GM12878 (cell line): ENCODE data around the gene PPM1A. TPM values are rescaled to one million over a fixed set of nuclear protein-coding genes. Genes with fewer than 3 reads are reported as not detected.

Experiments used
- ATAC-seq: fragments of 200-7000 bp; cut with Tn5 transposase; 3 replicates; pipeline ENCODE4 v1.9.1; 2020; ENCODE audit warnings: mild to moderate bottlenecking, moderate library complexity
- BruUV-seq: library from RNA; stranded (reverse); fragments of 400-500 nt; replicated peaks from 2 replicates; lab custom pipeline; 2021; lab: Mats Ljungman, UMichigan
- CTCF ChIA-PET: fragments of 300-600 bp; sonication (Branson Sonifier 250); formaldehyde crosslinking; extraction: SDS; loops from one replicate; lab custom pipeline; 2021; ENCODE audit warnings: inconsistent platforms; lab: Yijun Ruan, JAX
- POLR2A ChIA-PET: fragments of 350-600 bp; formaldehyde crosslinking; extraction: SDS; loops from one replicate; lab custom pipeline; 2021; ENCODE audit warnings: inconsistent platforms; lab: Charles Lee
- RAD21 ChIA-PET: fragments of 300-600 bp; sonication (Branson Sonifier 250); formaldehyde crosslinking; loops from one replicate; lab custom pipeline; 2023; ENCODE audit warnings: antibody characterized with exemption; ENCODE audit not compliant: unreplicated experiment; lab: Charles Lee
- SMC1A ChIA-PET: fragments of 300-600 bp; sonication (Branson Sonifier 250); formaldehyde crosslinking; loops from one replicate; lab custom pipeline; 2023; ENCODE audit not compliant: unreplicated experiment, uncharacterized antibody; lab: Charles Lee
- DNase-seq: peaks from one replicate; pipeline ENCODE4 v3.0.0-alpha.2; 2011; ENCODE audit warnings: low read depth, low spot score
- FAIRE-seq: peaks from 3 replicates; lab custom pipeline; 2011; peaks lifted over from hg19 to GRCh38; lab: Jason Lieb, UNC
- H2AFZ ChIP-seq: 2 replicates; pipeline ENCODE4 v1.6.0; 2011; ENCODE audit warnings: low read depth, low read length, control low read depth; ENCODE audit not compliant: control insufficient read depth
- H3K27ac ChIP-seq: 2 replicates; pipeline ENCODE4 v1.5.1; 2011; ENCODE audit warnings: control low read depth; ENCODE audit not compliant: control insufficient read depth, insufficient read depth
- H3K27me3 ChIP-seq, 2 experiments: replicated peaks in 1 of 2; 2 replicates each; pipeline versions ENCODE4 v1.6.0 to v1.6.1; 2011; ENCODE audit warnings: low read length in 1 of 2; ENCODE audit not compliant: control insufficient read depth in 2 of 2, insufficient read depth in 2 of 2
- H3K36me3 ChIP-seq, 2 experiments: 2 replicates each; pipeline ENCODE4 v1.5.1; 2011; ENCODE audit warnings: low read length in 1 of 2; ENCODE audit not compliant: control insufficient read depth in 2 of 2, insufficient read depth in 2 of 2
- H3K4me1 ChIP-seq: 2 replicates; pipeline ENCODE4 v1.6.1; 2011; ENCODE audit warnings: mild to moderate bottlenecking, low read length, moderate library complexity, mixed read lengths; ENCODE audit not compliant: control insufficient read depth, insufficient read depth
- H3K4me2 ChIP-seq: 2 replicates; pipeline ENCODE4 v1.6.0; 2011; ENCODE audit warnings: control low read depth; ENCODE audit not compliant: control insufficient read depth, insufficient read depth
- H3K4me3 ChIP-seq: fragments of 200-600 bp; sonication (generic); 2 replicates; pipeline ENCODE4 v1.5.1; 2016
- H3K79me2 ChIP-seq: 2 replicates; pipeline ENCODE4 v1.6.0; 2011; ENCODE audit warnings: low read length; ENCODE audit not compliant: control insufficient read depth, insufficient read depth
- H3K9ac ChIP-seq: 2 replicates; pipeline ENCODE4 v1.8.0; 2011; ENCODE audit warnings: low read length, control low read depth, mixed read lengths; ENCODE audit not compliant: control insufficient read depth, insufficient read depth
- H3K9me3 ChIP-seq: replicated peaks from 3 replicates; pipeline ENCODE4 v1.5.1; 2011; ENCODE audit warnings: mild to moderate bottlenecking, low read length; ENCODE audit not compliant: control insufficient read depth, insufficient read depth
- H4K20me1 ChIP-seq: 2 replicates; pipeline ENCODE4 v1.6.0; 2011; ENCODE audit not compliant: control insufficient read depth, insufficient read depth
- BHLHE40 ChIP-seq, 2 experiments: fragments of 450-650 bp in 1 of 2; IDR thresholded peaks; 2 replicates each; pipeline ENCODE4 v1.6.1; 2011 to 2017; ENCODE audit warnings: low read depth in 2 of 2, borderline replicate concordance in 1 of 2, improper control_type of control experiment in 1 of 2, low read length in 1 of 2, mild to moderate bottlenecking in 1 of 2
- CBX3 ChIP-seq: fragments of 200-600 bp; sonication (generic); IDR thresholded peaks from 2 replicates; pipeline ENCODE4 v1.6.1; 2016; ENCODE audit warnings: low read depth, borderline replicate concordance
- CHD4 ChIP-seq: fragments of 200-600 bp; sonication (generic); IDR thresholded peaks from 2 replicates; pipeline ENCODE4 v1.6.1; 2016; ENCODE audit warnings: mild to moderate bottlenecking
- JUNB ChIP-seq: IDR thresholded peaks from 2 replicates; pipeline ENCODE4 v1.6.1; 2016; ENCODE audit warnings: antibody characterized with exemption, mild to moderate bottlenecking
- TCF7 ChIP-seq: IDR thresholded peaks from 2 replicates; pipeline ENCODE4 v1.6.1; 2014; ENCODE audit warnings: antibody characterized with exemption, borderline replicate concordance
- WGBS: methylation state at CpG from one replicate; pipeline ENCODE4 v1.1.6; 2016; ENCODE audit warnings: low lambda C conversion rate; ENCODE audit not compliant: insufficient replicate concordance, insufficient coverage; ENCODE audit errors: missing lambda C conversion rate; 5-methylcytosine and 5-hydroxymethylcytosine counted together
- in situ Hi-C: fragments of 300-500 bp; cut with MboI; formaldehyde crosslinking; loops from 9 replicates; pipeline ENCODE4 v1.14.3; 2018; ENCODE audit warnings: mixed read lengths
- intact Hi-C: fragments of 100-400 bp; cut with micrococcal nuclease; formaldehyde crosslinking; loops from one replicate; pipeline ENCODE4 v1.14.2; 2022; ENCODE audit not compliant: unreplicated experiment
- polyA plus RNA-seq, 11 experiments: library from polyadenylated mRNA; depleted of rRNA in 4 of 11; unstranded in 6 of 11; stranded (reverse) in 5 of 11; fragments of >200 nt; fragmentation: Nextera tagmentation in 4 of 11; fragmentation: Illumina TruSeq in 1 of 11; extraction: Ambion mirVana in 4 of 11; extraction: Trizol in 1 of 11; gene quantifications; 1 replicate in 1 of 11; 2 replicates in 10 of 11; pipeline versions ENCODE4 v1.2.1 to v1.2.3, GENCODE V29; 2011 to 2016; ENCODE audit warnings: inconsistent platforms in 2 of 11, missing spikeins in 2 of 11, low read depth in 1 of 11
- total RNA-seq, 4 experiments: library from RNA; depleted of rRNA in 3 of 4; stranded (reverse); fragments of >200 nt in 3 of 4; fragmentation: Illumina TruSeq in 1 of 4; extraction: Trizol in 1 of 4; gene quantifications; 2 replicates each; pipeline versions ENCODE4 v1.2.1 to v1.2.3, GENCODE V29; 2013 to 2021
- TF ChIP-seq, protein P1 (sequence below): fragments of 450-650 bp; formaldehyde crosslinking; IDR thresholded peaks from 2 replicates; pipeline ENCODE4 v1.4.0; 2020; ENCODE audit warnings: mild to moderate bottlenecking, moderate library complexity
- TF ChIP-seq, protein P2 (sequence below), 3 experiments: IDR thresholded peaks in 2 of 3; conservative IDR thresholded peaks in 1 of 3; 2 replicates each; pipeline ENCODE4 v1.5.1; 2011; ENCODE audit warnings: low read depth in 3 of 3, low read length in 3 of 3, mild to moderate bottlenecking in 3 of 3, control low read depth in 2 of 3, moderate library complexity in 2 of 3, inconsistent platforms in 1 of 3, mixed read lengths in 1 of 3; ENCODE audit not compliant: control insufficient read depth in 2 of 3, insufficient read depth in 1 of 3; ENCODE audit errors: extremely low read depth in 1 of 3

PPM1A gene
- total and polyA plus RNA-seq, 10 of the 15 experiments (the other 5 are each of a cell fraction or from before 2014, with no cell fraction given): 16.8 to 124 (median 47.0) TPM

DNA sequence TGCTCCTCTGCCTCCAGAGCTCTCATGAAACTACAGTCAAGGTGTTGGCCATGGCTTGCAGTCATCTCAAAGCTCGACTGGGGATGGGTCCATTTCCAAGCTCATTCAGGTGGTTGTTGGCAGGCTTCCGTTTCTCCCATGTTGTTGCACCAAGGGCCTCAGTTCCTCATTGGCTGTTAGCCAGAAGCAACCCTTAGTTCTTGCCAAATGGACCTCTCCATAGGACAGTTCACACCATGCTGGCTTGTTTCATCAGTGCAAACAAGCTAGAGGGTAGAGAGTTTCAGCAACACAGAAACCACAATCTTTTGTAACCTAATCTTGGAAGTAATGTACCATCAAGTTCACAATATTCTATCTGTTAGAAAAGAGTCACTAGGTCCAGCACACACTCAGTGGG is 22.7 kb upstream of the PPM1A start (continued):
- TF ChIP-seq, protein P1, sequence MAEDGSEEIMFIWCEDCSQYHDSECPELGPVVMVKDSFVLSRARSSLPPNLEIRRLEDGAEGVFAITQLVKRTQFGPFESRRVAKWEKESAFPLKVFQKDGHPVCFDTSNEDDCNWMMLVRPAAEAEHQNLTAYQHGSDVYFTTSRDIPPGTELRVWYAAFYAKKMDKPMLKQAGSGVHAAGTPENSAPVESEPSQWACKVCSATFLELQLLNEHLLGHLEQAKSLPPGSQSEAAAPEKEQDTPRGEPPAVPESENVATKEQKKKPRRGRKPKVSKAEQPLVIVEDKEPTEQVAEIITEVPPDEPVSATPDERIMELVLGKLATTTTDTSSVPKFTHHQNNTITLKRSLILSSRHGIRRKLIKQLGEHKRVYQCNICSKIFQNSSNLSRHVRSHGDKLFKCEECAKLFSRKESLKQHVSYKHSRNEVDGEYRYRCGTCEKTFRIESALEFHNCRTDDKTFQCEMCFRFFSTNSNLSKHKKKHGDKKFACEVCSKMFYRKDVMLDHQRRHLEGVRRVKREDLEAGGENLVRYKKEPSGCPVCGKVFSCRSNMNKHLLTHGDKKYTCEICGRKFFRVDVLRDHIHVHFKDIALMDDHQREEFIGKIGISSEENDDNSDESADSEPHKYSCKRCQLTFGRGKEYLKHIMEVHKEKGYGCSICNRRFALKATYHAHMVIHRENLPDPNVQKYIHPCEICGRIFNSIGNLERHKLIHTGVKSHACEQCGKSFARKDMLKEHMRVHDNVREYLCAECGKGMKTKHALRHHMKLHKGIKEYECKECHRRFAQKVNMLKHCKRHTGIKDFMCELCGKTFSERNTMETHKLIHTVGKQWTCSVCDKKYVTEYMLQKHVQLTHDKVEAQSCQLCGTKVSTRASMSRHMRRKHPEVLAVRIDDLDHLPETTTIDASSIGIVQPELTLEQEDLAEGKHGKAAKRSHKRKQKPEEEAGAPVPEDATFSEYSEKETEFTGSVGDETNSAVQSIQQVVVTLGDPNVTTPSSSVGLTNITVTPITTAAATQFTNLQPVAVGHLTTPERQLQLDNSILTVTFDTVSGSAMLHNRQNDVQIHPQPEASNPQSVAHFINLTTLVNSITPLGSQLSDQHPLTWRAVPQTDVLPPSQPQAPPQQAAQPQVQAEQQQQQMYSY (CRISPR knock-in tag): no peak
- TF ChIP-seq CBX3: no peak
- TF ChIP-seq BHLHE40 (IDR thresholded peaks at IDR 0.05; ENCODE audit: borderline replicate concordance in 1 of 2, low read depth in 2 of 2, low read length in 1 of 2): no peak
- TF ChIP-seq TCF7: no peak

DNA sequence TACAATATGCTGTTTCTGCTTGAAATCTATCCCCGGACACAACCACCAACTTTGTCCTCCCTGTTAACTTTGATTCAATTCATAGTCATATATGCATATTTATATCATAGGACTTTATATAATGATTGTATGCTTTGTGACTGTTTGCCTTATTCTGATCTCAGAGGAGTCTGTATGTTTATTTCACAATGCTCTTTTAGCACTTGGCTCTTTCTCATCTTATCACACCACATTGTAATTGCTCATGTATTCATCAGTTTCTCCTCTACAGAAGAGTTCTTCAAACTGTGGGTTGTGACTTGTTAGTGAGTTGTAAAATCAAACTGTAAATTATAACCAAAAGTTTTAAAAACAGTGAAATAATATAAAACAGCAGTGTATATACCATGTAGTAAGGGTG is 21.7 kb upstream of the PPM1A start:
- Histone ChIP-seq H3K27ac (no peak overlapping the region), H3K36me3 (no peaks in the 10 kb centered on the region), H3K4me1 (no peaks in the 10 kb centered on the region), H2AFZ (no peak overlapping the region), H3K9me3 (no peaks in the 10 kb centered on the region; the same call in none of the 3 replicates), H3K4me2 (no peak overlapping the region), H3K27me3 (no peaks in the 10 kb centered on the region), H4K20me1 (no peaks in the 10 kb centered on the region), H3K4me3 (no peak overlapping the region), H3K79me2 (no peaks in the 10 kb centered on the region), H3K9ac (no peak overlapping the region)
- intact Hi-C loops: no loop called here
- WGBS: 54% methylated on average over 1 of the region's 1 CpG
- ATAC-seq (no peak), DNase-seq (no peak), FAIRE-seq (no peak)
- SMC1A ChIA-PET: interaction anchor here (1.6 kb wide), 1 partner anchor 22 kb away, joined by 5 read pairs; no protein-coding TSS in a partner anchor
- TF ChIP-seq CHD4 (no peak), JUNB (no peak)
- TF ChIP-seq, protein P2, sequence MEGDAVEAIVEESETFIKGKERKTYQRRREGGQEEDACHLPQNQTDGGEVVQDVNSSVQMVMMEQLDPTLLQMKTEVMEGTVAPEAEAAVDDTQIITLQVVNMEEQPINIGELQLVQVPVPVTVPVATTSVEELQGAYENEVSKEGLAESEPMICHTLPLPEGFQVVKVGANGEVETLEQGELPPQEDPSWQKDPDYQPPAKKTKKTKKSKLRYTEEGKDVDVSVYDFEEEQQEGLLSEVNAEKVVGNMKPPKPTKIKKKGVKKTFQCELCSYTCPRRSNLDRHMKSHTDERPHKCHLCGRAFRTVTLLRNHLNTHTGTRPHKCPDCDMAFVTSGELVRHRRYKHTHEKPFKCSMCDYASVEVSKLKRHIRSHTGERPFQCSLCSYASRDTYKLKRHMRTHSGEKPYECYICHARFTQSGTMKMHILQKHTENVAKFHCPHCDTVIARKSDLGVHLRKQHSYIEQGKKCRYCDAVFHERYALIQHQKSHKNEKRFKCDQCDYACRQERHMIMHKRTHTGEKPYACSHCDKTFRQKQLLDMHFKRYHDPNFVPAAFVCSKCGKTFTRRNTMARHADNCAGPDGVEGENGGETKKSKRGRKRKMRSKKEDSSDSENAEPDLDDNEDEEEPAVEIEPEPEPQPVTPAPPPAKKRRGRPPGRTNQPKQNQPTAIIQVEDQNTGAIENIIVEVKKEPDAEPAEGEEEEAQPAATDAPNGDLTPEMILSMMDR (IDR thresholded peaks at IDR 0.05 in 2 of 3, conservative IDR thresholded peaks at IDR 0.05 in 1 of 3; ENCODE audit: control insufficient read depth in 2 of 3, extremely low read depth in 1 of 3, insufficient read depth in 1 of 3, low read depth in 3 of 3, low read length in 3 of 3): no peak
- in situ Hi-C loops: no loop called here
- CTCF ChIA-PET: no interaction called here
- POLR2A ChIA-PET: no interaction called here
- BruUV-seq: no TSS peak
- RAD21 ChIA-PET: no interaction called here
